ENCODE data around the gene TGFB2. TPM values are rescaled to one million over a fixed set of nuclear protein-coding genes. Genes with fewer than 3 reads are reported as not detected.

TGFB2 gene
- total RNA-seq, 4 donors from 2014 or later = 0.38 to 6.8 (median 2.4) TPM

DNA sequence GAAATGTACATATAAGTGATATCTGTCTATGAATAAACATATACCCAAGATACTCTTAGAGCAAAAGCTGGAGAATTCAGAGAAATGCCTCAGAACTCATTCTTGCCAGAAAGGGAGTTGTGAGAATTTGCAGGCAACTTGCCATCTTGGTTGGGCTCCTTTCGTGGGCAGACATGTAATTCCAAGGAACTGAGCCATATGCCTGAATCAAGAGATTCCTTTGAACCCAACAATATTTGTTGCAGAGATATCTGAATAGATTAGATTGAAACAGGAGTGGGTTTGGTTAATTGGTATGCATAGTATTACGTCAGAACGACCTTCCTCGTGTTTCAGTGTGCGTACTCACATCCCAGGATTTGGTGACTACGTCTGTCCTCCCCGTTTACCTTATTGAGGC lies 67.0 kb downstream of the TGFB2 start:
- TF ChIP-seq CTCF (IDR thresholded peaks at IDR 0.05; ENCODE audit: low read depth) = no peak

- no peak for TF ChIP-seq CTCF (IDR thresholded peaks at IDR 0.05; ENCODE audit: low read depth)
These were observed 68.0 kb downstream of the TGFB2 start for GRCh38 chr1:218413179-218413578.

DNA sequence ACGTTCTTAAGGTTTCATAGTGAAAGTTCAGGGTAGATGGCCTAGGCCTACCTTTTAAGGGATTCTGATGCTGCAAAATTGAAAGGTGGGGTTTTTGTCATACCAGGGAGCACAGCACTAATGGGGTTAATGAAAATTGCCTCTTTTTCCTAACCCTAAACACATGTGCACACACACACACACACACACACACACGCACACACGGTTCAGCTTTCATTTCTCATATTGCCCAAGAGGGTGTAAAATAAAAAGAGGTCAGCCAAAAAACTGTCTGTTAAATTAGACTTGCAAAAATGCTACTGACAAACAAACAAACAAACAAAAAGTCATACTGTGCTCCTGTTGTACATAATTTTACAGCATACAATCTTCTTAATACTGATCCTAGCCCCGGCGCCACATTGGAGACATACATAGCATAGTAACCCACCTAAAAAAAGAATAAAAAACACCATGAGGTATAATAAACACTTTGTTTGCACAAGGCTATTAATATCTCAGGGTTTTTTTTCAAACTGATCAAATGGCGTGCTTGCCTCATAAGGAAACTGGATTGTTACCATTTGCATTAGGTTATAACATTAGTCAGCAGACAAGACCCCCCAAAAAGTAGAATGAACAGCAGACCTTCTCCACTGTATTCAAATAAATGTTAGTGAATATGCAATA lies 69.1 kb downstream of the TGFB2 start:
- no peak for TF ChIP-seq CTCF (IDR thresholded peaks at IDR 0.05; ENCODE audit: low read depth)

GRCh38 chr1:218415726-218416125 lies 70.6 kb downstream of the TGFB2 start:
- TF ChIP-seq CTCF (IDR thresholded peaks at IDR 0.05; ENCODE audit: low read depth) = no peak

- no peak for TF ChIP-seq CTCF (IDR thresholded peaks at IDR 0.05; ENCODE audit: low read depth)
These were observed 76.4 kb downstream of the TGFB2 start for GRCh38 chr1:218421531-218421930.

DNA sequence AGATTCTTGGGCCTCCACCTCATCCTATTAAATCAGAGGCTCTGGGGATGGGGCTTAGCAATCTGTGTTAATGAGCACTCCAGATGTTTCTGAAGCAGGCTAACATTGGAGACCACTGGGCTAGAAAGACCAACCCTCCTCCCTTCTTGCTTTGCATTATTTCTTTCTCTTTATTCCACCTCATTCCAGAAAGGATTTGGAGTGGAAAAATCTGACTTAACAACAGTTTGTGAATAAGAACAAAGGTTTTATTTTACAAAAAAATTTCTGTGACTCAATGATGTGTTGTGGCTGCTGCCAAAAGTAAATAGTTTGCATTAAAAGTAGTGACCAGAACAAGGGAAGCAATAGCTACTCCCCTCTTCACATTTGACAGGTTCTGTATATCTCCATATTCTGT lies 79.4 kb downstream of the TGFB2 start:
- no peak for TF ChIP-seq CTCF (IDR thresholded peaks at IDR 0.05; ENCODE audit: low read depth)

GRCh38 chr1:218425647-218426342 lies 80.7 kb downstream of the TGFB2 start:
- no peak for TF ChIP-seq CTCF (IDR thresholded peaks at IDR 0.05; ENCODE audit: low read depth)

Data from subcutaneous adipose tissue (tissue), 4 donors.